Sigmoid colon (tissue), 4 donors: ENCODE results near the gene MRM3.

Source experiments
- EP300 ChIP-seq, 4 donors: sonication (generic); formaldehyde crosslinking; IDR thresholded peaks; one replicate each; pipeline ENCODE4 v1.6.1; 2017; ENCODE audit warnings: antibody characterized with exemption in 4 of 4
- POLR2A ChIP-seq, 2 donors: fragments of 450-650 bp; IDR thresholded peaks; one replicate each; pipeline ENCODE4 v1.6.1; 2016; ENCODE audit warnings: antibody characterized with exemption in 2 of 2, mild to moderate bottlenecking in 2 of 2, moderate library complexity in 2 of 2
- TF ChIP-seq, protein P1 (sequence below), 4 experiments: fragments of 450-650 bp in 3 of 4; fragments of 200-600 bp in 1 of 4; IDR thresholded peaks; one replicate each; pipeline ENCODE4 v1.5.1; 2016 to 2019; ENCODE audit warnings: antibody characterized with exemption in 4 of 4, mild to moderate bottlenecking in 3 of 4, moderate library complexity in 2 of 4

DNA sequence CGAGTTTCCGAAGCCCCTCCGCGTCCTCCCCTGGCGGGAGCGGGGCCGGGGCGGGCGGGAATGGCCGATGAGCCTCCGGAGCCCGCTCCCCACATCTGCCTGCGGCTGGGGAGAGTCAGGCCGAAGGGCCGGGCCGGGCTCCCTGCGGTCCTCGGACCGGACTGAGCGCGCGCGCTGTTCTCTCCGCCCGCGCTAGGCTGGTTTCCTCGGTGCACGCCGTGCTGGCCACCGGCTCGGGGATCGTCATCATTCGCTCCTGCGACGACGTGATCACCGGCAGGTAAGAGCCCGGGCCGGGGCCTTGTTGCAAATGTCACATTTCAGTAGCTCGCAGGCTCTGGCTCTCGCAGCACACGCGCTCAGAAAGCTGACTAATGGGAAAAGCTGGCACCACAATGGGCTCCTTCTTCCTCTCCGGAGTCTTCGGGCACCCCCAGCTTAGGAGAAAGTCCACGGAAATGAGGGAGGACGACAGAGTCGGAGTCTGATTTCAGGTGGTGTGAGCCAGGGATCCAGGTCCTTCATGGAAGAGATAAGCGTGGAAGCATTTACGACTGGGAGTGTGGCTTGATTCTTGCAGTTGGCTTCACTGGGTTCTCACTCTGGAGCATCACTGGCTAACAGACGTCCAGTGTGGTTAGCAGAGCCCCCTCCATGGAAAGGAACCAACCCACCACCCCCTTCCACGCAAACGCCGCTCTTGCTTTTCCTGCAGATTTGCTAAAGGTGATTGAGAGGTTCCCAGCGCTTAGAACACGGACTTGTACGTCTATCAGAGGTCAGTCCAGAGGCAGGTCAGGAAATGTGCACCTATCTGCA lies 49.0 kb upstream of the MRM3 start:
- TF ChIP-seq EP300 (IDR thresholded peaks at IDR 0.05) = no peak
- TF ChIP-seq POLR2A (IDR thresholded peaks at IDR 0.05) = no peak
- TF ChIP-seq, protein P1, sequence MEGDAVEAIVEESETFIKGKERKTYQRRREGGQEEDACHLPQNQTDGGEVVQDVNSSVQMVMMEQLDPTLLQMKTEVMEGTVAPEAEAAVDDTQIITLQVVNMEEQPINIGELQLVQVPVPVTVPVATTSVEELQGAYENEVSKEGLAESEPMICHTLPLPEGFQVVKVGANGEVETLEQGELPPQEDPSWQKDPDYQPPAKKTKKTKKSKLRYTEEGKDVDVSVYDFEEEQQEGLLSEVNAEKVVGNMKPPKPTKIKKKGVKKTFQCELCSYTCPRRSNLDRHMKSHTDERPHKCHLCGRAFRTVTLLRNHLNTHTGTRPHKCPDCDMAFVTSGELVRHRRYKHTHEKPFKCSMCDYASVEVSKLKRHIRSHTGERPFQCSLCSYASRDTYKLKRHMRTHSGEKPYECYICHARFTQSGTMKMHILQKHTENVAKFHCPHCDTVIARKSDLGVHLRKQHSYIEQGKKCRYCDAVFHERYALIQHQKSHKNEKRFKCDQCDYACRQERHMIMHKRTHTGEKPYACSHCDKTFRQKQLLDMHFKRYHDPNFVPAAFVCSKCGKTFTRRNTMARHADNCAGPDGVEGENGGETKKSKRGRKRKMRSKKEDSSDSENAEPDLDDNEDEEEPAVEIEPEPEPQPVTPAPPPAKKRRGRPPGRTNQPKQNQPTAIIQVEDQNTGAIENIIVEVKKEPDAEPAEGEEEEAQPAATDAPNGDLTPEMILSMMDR (IDR thresholded peaks at IDR 0.05) = no peak
